HG03066 (cell line): ENCODE measurements around the gene ZFYVE21.

Experiments used
- ATAC-seq: cut with Tn5 transposase; IDR thresholded peaks from one replicate; pipeline ENCODE4 v1.9.1; 2021; ENCODE audit warnings: low read depth; ENCODE audit not compliant: unreplicated experiment

ZFYVE21 gene

GRCh38 chr14:103735439-103735814 lies 19.8 kb downstream of the ZFYVE21 start:
- ATAC-seq, result no peak

- ATAC-seq, result no peak
These were observed 20.4 kb downstream of the ZFYVE21 start for GRCh38 chr14:103735815-103736545.

GRCh38 chr14:103736546-103737431 lies 21.2 kb downstream of the ZFYVE21 start:
- no peak for ATAC-seq

- ATAC-seq, result no peak
These were observed 21.9 kb downstream of the ZFYVE21 start for GRCh38 chr14:103737432-103738045.

- no peak for ATAC-seq
These were observed 22.6 kb downstream of the ZFYVE21 start for GRCh38 chr14:103738166-103738565.

- no peak for ATAC-seq
These were observed 23.3 kb downstream of the ZFYVE21 start for GRCh38 chr14:103738701-103739451.

- ATAC-seq, result no peak
These were observed 23.8 kb downstream of the ZFYVE21 start for GRCh38 chr14:103739466-103739792.

- ATAC-seq, result no peak
These were observed 24.3 kb downstream of the ZFYVE21 start for GRCh38 chr14:103739793-103740501.

- no peak for ATAC-seq
These were observed 25.5 kb downstream of the ZFYVE21 start for GRCh38 chr14:103740991-103741689.

- ATAC-seq, result no peak
These were observed 26.3 kb downstream of the ZFYVE21 start for GRCh38 chr14:103741876-103742275.

- ATAC-seq, result no peak
These were observed 27.1 kb downstream of the ZFYVE21 start for GRCh38 chr14:103742499-103743255.

- no peak for ATAC-seq
These were observed 28.1 kb downstream of the ZFYVE21 start for GRCh38 chr14:103743691-103744090.

GRCh38 chr14:103744621-103745395 lies 29.2 kb downstream of the ZFYVE21 start:
- no peak for ATAC-seq

- no peak for ATAC-seq
These were observed 29.8 kb downstream of the ZFYVE21 start for GRCh38 chr14:103745424-103745823.

GRCh38 chr14:103746701-103747100 lies 31.1 kb downstream of the ZFYVE21 start:
- no peak for ATAC-seq

- no peak for ATAC-seq
These were observed 32.9 kb downstream of the ZFYVE21 start for GRCh38 chr14:103748534-103748857.

- no peak for ATAC-seq
These were observed 33.8 kb downstream of the ZFYVE21 start for GRCh38 chr14:103749452-103749851.

- ATAC-seq, result no peak
These were observed 34.2 kb downstream of the ZFYVE21 start for GRCh38 chr14:103749860-103750259.
